ENCODE results near the gene KRTCAP2.

Gene KRTCAP2

GRCh38 chr1:155183775-155184221 lies 10.7 kb upstream of the KRTCAP2 start:
- no peak for DNase-seq (ENCODE audit: low read depth, low spot score)

- no peak for DNase-seq (ENCODE audit: low read depth, low spot score)
These were observed 9.0 kb upstream of the KRTCAP2 start for GRCh38 chr1:155182052-155182550.

- no peak for DNase-seq (ENCODE audit: low read depth, low spot score)
These were observed 8.4 kb upstream of the KRTCAP2 start for GRCh38 chr1:155181371-155182051.

- DNase-seq (ENCODE audit: low read depth, low spot score) = no peak
These were observed 6.3 kb upstream of the KRTCAP2 start for GRCh38 chr1:155179112-155180031.

GRCh38 chr1:155178441-155179111 lies 5.5 kb upstream of the KRTCAP2 start:
- DNase-seq (ENCODE audit: low read depth, low spot score) = no peak

- DNase-seq (ENCODE audit: low read depth, low spot score) = no peak
These were observed 4.8 kb upstream of the KRTCAP2 start for GRCh38 chr1:155177918-155178281.

- no peak for DNase-seq (ENCODE audit: low read depth, low spot score)
These were observed 4.3 kb upstream of the KRTCAP2 start for GRCh38 chr1:155177192-155177917.

- DNase-seq (ENCODE audit: low read depth, low spot score) = peak; percentile 71
These were observed 3.5 kb upstream of the KRTCAP2 start for GRCh38 chr1:155176544-155177071.

- no peak for DNase-seq (ENCODE audit: low read depth, low spot score)
These were observed 2.8 kb upstream of the KRTCAP2 start for GRCh38 chr1:155175927-155176371.

- no peak for DNase-seq (ENCODE audit: low read depth, low spot score)
These were observed 2.3 kb upstream of the KRTCAP2 start for GRCh38 chr1:155175281-155175926.

- DNase-seq (ENCODE audit: low read depth, low spot score) = no peak
These were observed 1.5 kb upstream of the KRTCAP2 start for GRCh38 chr1:155174324-155175280.

GRCh38 chr1:155173478-155174323 lies 597 bp upstream of the KRTCAP2 start, which contains the start of gene TRIM46:
Gene TRIM46, plus strand, starts transcription at chr1:155173849. Its CDS starts 118 bp downstream, at chr1:155173967.
- DNase-seq (ENCODE audit: low read depth, low spot score) = no peak

GRCh38 chr1:155171836-155172731 lies 1.0 kb downstream of the KRTCAP2 start:
- no peak for DNase-seq (ENCODE audit: low read depth, low spot score)

GRCh38 chr1:155170806-155171205 lies 2.3 kb downstream of the KRTCAP2 start:
- DNase-seq (ENCODE audit: low read depth, low spot score) = no peak

- no peak for DNase-seq (ENCODE audit: low read depth, low spot score)
These were observed 2.9 kb downstream of the KRTCAP2 start for GRCh38 chr1:155170101-155170785.

- no peak for DNase-seq (ENCODE audit: low read depth, low spot score)
These were observed 3.6 kb downstream of the KRTCAP2 start for GRCh38 chr1:155169541-155169940.
